Sigmoid colon (tissue), 7 donors: Measurements from ENCODE around the gene ZNF710. TPM values are rescaled to one million over a fixed set of nuclear protein-coding genes. Genes with fewer than 3 reads are reported as not detected.

Experiments
- DNase-seq: peaks from one replicate; pipeline ENCODE4 v3.0.0-alpha.2; 2019
- H3K27ac ChIP-seq, 4 donors: fragments of 200-600 bp; sonication (generic); one replicate each; pipeline ENCODE4 v1.5.1; 2016 to 2019; ENCODE audit warnings: mild to moderate bottlenecking in 1 of 4
- H3K27me3 ChIP-seq, 3 donors: fragments of 200-600 bp; sonication (generic); one replicate each; pipeline ENCODE4 v1.5.1; 2019; ENCODE audit warnings: mild to moderate bottlenecking in 1 of 3
- H3K36me3 ChIP-seq, 4 donors: fragments of 200-600 bp; sonication (generic); one replicate each; pipeline ENCODE4 v1.5.1; 2016 to 2019
- H3K4me1 ChIP-seq, 4 donors: fragments of 200-600 bp; sonication (generic); one replicate each; pipeline ENCODE4 v1.5.1; 2017 to 2019
- H3K4me3 ChIP-seq, 4 donors: fragments of 200-600 bp; sonication (generic); one replicate each; pipeline ENCODE4 v1.5.1; 2017 to 2019; ENCODE audit warnings: mild to moderate bottlenecking in 2 of 4, moderate library complexity in 1 of 4
- H3K9me3 ChIP-seq, 4 donors: fragments of 200-600 bp in 3 of 4; sonication (generic) in 3 of 4; one replicate each; pipeline versions ENCODE4 v1.5.1 to v1.6.1; 2013 to 2019
- CTCF ChIP-seq, 4 experiments: fragments of 450-650 bp in 3 of 4; fragments of 200-600 bp in 1 of 4; IDR thresholded peaks; one replicate each; pipeline ENCODE4 v1.5.1; 2016 to 2019; ENCODE audit warnings: antibody characterized with exemption in 4 of 4, mild to moderate bottlenecking in 3 of 4, moderate library complexity in 2 of 4
- EP300 ChIP-seq, 4 donors: sonication (generic); formaldehyde crosslinking; IDR thresholded peaks; one replicate each; pipeline ENCODE4 v1.6.1; 2017; ENCODE audit warnings: antibody characterized with exemption in 4 of 4
- POLR2A ChIP-seq, 2 donors: fragments of 450-650 bp; IDR thresholded peaks; one replicate each; pipeline ENCODE4 v1.6.1; 2016; ENCODE audit warnings: antibody characterized with exemption in 2 of 2, mild to moderate bottlenecking in 2 of 2, moderate library complexity in 2 of 2
- POLR2AphosphoS5 ChIP-seq, 4 donors: sonication (generic); formaldehyde crosslinking; IDR thresholded peaks; one replicate each; pipeline ENCODE4 v1.6.1; 2017; ENCODE audit warnings: antibody characterized with exemption in 4 of 4
- WGBS, 2 donors: extraction: QIAGEN DNeasy Blood & Tissue Kit; methylation state at CpG; one replicate each; pipeline ENCODE4 v1.1.7; 2013; 5-methylcytosine and 5-hydroxymethylcytosine counted together
- intact Hi-C: fragments of 100-400 bp; cut with DNase I; formaldehyde crosslinking; loops from one replicate; pipeline ENCODE4 v1.15.1; 2023
- polyA plus RNA-seq, 3 donors: library from polyadenylated mRNA; stranded (reverse); fragments of 200-250 nt; gene quantifications; one replicate each; pipeline ENCODE4 v1.2.3, GENCODE V29; 2013
- total RNA-seq, 4 donors: library from RNA; depleted of rRNA; stranded (reverse); fragments of >200 nt; gene quantifications; one replicate each; pipeline ENCODE4 v1.1.0, GENCODE V29; 2016
- donor health status: healthy with polysubstance abuse.
- donor health status: Bipolar disorder and iron deficiency.
- donor health status: healthy.

The ZNF710 gene
- total and polyA plus RNA-seq, 7 donors, result 5.3 to 28.2 (median 10.0) TPM

DNA sequence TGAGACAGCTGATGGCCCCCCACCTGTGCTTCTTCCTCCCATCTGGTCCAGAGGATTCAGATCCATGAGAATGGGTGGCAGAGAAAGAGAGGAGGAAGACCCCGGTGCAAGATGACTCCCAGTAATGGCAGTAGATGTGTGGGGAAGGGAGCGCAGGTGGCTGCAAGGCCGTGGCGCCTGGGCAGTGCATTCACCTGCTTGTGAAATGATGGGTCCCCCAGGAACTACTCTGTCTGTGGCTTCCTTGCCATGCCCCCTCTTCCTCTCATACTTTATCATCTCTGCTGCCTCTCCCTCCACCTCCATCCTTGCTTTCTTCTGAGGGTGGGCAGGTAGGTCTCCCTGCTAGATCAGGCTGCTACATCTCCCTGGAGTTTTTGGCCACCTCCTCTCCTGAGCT lies 23.3 kb downstream of the ZNF710 start:
- no peaks in the 10 kb centered on the region for H3K36me3 ChIP-seq
- peak; percentile 41 for DNase-seq
- H3K4me1 ChIP-seq, result peaks cover 0 to 21% (median 19%) of the 10 kb centered on the region in 4 donors
- 92 to 94% methylated on average over 4 of the region's 4 CpGs for WGBS, 2 donors
- TF ChIP-seq EP300 (IDR thresholded peaks at IDR 0.05) (no peak), POLR2A (IDR thresholded peaks at IDR 0.05) (no peak), POLR2AphosphoS5 (IDR thresholded peaks at IDR 0.05) (no peak), CTCF (IDR thresholded peaks at IDR 0.05) (no peak)
- H3K27ac ChIP-seq, result no peak overlapping the region
- H3K9me3 ChIP-seq, result no peaks in the 10 kb centered on the region
- H3K27me3 ChIP-seq, result no peaks in the 10 kb centered on the region
- no peak overlapping the region for H3K4me3 ChIP-seq
- intact Hi-C loops, result no loop called here

DNA sequence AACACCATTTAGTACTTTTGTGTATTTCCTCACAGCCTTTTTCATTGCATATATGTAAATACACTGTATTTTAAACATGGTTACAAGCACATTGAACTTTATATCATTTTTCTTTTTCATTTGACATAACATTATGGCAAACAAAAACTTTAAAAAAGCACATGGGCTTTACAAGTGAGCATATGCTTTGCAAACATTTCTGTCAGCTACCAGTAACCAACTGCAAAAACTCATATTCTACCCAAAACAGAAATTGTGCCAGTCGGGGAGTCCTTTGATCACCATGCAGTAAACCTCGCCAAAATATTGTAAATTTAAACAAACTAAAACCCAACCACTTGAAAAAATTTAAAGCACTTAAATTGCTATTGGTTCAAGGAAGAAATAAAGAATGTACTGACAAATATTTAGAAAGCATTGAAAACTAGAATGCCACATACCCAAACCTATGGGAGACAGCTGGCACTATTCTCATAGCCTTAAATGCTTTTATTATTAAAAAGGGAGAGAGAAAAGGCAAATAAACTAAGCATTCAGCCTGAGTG lies 24.4 kb downstream of the ZNF710 start:
- Histone ChIP-seq H3K9me3 (no peaks in the 10 kb centered on the region), H3K4me3 (no peak overlapping the region), H3K4me1 (peaks cover 0 to 15% (median 11%) of the 10 kb centered on the region in 4 donors), H3K27ac (no peak overlapping the region), H3K27me3 (no peaks in the 10 kb centered on the region), H3K36me3 (no peaks in the 10 kb centered on the region)
- intact Hi-C loops, result no loop called here
- TF ChIP-seq EP300 (IDR thresholded peaks at IDR 0.05), result no peak
- TF ChIP-seq CTCF (IDR thresholded peaks at IDR 0.05), result no peak
- TF ChIP-seq POLR2A (IDR thresholded peaks at IDR 0.05), result no peak
- no peak for TF ChIP-seq POLR2AphosphoS5 (IDR thresholded peaks at IDR 0.05)
- no peak for DNase-seq
- 15 to 30% methylated on average over 2 of the region's 2 CpGs for WGBS, 2 donors

- 19 to 70% methylated on average over 5 of the region's 5 CpGs for WGBS, 2 donors
- intact Hi-C loops, result no loop called here
- Histone ChIP-seq H3K4me3 (no peak overlapping the region), H3K27ac (no peak overlapping the region), H3K27me3 (no peaks in the 10 kb centered on the region), H3K36me3 (no peaks in the 10 kb centered on the region), H3K9me3 (no peaks in the 10 kb centered on the region), H3K4me1 (peaks cover 0 to 29% (median 14%) of the 10 kb centered on the region in 4 donors)
- DNase-seq, result peak; percentile 3
- TF ChIP-seq CTCF (IDR thresholded peaks at IDR 0.05) (no peak), POLR2A (IDR thresholded peaks at IDR 0.05) (no peak), POLR2AphosphoS5 (IDR thresholded peaks at IDR 0.05) (no peak), EP300 (IDR thresholded peaks at IDR 0.05) (no peak)
Observed at GRCh38 chr15:90028376-90028944, 27.3 kb downstream of the ZNF710 start.

DNA sequence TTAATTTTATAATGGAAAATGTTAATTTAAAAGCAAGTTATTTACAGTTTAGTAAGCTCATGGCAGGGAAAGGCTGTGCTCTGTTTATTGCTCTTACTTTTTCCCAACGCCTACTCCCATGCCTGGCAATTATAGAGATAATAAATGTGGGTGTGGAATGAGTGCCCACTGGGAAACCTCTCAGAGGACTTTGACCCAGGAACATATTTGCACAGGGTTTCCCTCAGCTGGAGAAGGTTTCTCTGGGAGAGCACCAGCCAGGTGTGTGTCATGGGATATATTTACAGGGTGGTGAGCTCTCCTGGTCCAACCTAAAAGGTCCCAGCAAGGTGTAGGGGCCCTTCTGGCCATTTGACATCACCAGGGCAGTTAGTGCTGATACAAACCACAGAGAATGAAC lies 27.9 kb downstream of the ZNF710 start:
- peaks cover 0 to 34% (median 18%) of the 10 kb centered on the region in 4 donors for H3K4me1 ChIP-seq
- H3K9me3 ChIP-seq, result no peaks in the 10 kb centered on the region
- H3K27ac ChIP-seq, result no peak overlapping the region
- H3K27me3 ChIP-seq, result no peaks in the 10 kb centered on the region
- H3K36me3 ChIP-seq, result no peaks in the 10 kb centered on the region
- TF ChIP-seq POLR2A (IDR thresholded peaks at IDR 0.05), result no peak
- TF ChIP-seq POLR2AphosphoS5 (IDR thresholded peaks at IDR 0.05), result no peak
- TF ChIP-seq EP300 (IDR thresholded peaks at IDR 0.05), result no peak
- no peak for TF ChIP-seq CTCF (IDR thresholded peaks at IDR 0.05)
- H3K4me3 ChIP-seq, result no peak overlapping the region
- peak; percentile 17 for DNase-seq
- WGBS, 2 donors, result 27 to 79% methylated on average over 1 of the region's 1 CpG
- intact Hi-C loops, result no loop called here
